Measurements from ENCODE around the gene TCEANC2.
"Not testable (repeated sequence)": the region's sequence is repeated elsewhere in the genome, so short reads cannot be mapped to it uniquely, and the experiment has no call there.

TCEANC2 gene

DNA sequence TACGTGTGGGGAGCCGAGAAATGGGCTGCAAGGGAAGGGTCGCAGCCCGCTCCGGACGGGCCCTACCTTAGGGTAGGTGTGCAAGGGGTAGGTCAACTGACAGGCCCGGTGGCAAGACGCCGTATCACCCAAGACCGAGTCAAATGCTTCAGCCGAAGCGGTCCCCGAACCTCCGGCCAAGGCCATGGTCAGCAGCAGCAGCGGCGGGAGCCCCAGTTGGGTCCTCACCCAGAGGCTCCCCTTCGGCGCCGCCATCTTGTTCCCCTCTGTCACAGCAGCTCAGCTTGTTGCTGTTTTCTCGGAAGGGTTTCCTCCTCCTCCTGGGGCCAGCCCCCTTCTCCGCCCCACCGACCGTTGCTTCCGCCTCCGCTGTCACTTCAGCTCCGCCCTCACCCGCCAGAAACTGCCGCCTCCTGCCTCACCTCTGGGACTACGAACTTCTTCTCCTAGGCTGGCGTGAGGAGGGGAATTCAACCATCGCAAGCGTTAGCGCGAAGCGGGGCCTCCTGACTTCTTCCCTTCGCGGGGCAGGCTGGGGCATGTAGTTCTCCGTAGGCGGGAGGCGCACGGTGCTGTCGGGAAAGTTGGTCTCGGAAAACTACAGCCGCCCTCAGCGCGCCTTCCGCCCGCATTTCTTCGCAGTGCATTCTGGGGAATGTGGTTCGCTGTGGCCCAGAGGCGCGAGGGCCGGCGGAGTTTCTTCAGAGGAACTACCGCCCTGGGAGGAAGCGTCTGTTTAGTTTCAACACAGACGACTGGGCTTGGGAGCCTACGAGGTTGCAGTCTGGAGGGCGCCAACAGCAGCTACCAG is at the start of gene TCEANC2, which contains the start of gene TMEM59:
TSS of gene TCEANC2 (plus strand) at position 675 of the 811 bp plus-strand sequence. CDS start 815 bp downstream, outside the sequence.
TSS of gene TMEM59 (minus strand) at position 271 of the 811 bp plus-strand sequence. CDS start at position 255, 16 bp downstream.
- DNase-seq = peak; percentile 91 to 99

DNA sequence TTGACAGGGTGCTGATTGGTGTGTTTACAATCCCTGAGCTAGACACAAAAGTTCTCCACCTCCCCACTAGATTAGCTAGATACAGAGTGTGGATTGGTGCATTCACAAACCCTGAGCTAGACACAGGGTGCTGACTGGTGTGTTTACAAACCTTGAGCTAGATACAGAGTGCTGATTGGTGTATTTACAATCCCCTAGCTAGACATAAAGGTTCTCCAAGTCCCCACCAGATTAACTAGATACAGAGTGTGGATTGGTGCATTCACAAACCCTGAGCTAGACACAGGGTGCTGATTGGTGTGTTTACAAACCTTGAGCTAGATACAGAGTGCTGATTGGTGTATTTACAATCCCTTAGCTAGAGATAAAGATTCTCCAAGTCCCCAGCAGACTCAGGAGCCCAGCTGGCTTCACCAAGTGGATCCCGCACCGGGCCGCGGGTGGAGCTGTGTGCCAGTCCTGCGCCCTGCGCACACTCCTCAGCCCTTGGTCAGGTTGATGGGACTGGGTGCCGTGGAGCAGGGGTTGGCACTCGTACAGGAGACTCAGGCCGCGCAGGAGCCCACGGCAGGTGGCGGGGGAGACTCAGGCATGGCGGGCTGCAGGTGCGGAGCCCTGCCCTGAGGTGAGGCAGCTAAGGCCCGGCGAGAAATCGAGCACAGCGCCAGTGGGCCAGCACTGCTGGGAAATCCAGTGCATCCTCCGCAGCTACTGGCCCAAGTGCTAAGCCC is 49.5 kb upstream of the TCEANC2 start:
- not testable (repeated sequence) for DNase-seq

DNA sequence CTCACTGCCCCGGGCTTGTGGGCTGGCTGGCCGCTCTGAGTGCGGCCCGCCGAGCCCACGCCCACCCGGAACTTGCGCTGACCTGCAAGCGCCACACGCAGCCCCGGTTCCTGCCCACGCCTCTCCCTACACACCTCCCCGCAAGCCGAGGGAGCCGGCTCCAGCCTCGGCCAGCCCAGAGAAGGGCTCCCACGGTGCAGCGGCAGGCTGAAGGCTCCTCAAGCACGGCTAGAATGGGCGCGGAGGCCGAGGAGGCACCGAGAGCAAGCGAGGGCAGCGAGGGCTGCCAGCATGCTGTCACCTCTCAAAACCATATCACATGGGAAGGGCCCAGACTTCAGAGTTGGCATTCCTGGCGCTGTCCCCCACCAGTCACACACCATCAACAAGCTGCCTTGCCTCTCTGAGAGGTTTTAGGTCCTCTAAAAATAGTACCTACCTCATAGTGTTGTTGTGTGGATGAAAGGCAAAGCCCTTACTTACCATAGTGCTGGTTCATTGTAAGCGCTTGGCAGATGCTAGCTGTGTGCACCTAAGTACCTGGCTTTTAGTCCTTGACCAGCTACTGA is 48.8 kb upstream of the TCEANC2 start:
- DNase-seq = no peak

DNA sequence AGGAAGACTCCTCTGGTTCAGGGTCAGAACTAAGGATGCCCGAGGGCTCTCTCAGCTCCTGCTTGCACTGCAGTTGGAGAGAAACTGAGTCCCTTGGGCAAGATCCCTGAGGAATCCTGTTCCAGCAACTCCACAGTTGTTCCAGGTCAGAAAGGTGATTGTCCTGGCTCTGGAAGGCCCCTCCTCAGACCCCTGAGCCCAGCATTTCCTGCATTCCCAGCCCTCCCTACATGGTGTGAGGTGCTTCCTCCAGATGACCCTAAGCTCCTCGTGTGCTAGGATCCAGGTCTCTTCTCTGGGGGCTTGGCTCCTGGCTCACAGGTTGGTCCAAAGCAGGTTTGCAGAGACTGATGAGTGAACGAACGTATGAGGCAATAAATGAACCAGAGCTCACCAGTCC is 46.9 kb upstream of the TCEANC2 start:
- no peak for DNase-seq

DNA sequence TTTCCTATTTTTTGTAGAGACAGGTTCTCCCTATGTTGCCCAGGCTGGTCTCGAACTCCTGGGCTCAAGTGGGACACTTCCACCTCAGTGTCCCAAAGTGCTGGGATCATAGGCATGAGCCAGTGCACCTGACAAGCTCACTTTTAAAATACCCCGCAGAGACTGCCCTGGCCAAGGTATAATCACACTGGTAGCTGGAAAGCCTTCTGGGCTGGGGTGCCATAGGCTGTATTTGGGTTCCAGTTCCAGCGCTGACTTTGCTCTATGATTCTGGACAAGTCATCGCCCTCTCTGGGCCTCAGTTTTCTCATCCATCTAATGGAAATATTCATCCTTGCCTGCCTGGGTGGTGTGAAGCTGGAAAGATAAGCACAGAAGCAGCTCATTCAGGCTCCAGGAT is 45.8 kb upstream of the TCEANC2 start:
- DNase-seq = no peak

DNA sequence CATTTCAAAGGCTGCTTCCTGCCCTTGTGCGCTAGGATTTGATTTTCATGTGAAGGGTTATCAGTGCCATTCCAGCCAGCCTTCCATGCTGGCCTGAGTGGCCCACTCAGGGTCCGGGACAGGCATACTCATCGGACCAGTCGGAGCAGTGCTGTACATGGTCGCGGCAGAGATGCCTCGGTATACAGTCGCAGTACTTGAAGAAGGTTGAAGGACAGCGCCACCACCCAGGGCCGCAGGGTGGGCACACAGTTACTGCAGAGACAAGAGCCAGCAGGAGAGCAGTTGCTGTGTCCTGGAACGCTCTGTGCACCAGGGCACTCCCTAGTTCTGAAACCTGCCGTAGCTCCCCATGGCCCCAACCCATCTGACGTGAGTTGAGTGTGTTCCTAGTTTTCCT is 44.5 kb upstream of the TCEANC2 start:
- DNase-seq = no peak

DNA sequence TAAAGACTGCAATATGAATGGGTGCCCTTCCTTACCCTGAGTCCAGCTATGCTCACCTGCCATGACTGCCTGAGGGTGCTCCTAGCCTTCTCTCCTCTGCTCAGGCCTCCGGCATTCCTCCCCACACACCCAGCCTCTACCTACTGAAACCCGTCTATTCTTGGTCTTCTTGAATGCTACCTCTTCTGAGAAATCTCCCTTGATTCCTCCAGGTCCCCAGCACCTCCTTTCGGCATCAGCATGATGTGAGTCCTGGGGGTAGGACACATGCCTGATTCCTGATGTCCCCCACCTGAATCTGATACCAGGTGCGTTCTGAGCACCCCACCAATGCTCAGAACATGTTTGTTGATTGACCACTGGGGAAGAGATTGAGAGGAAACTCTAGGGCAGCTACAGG is 44.0 kb upstream of the TCEANC2 start:
- DNase-seq = no peak

DNA sequence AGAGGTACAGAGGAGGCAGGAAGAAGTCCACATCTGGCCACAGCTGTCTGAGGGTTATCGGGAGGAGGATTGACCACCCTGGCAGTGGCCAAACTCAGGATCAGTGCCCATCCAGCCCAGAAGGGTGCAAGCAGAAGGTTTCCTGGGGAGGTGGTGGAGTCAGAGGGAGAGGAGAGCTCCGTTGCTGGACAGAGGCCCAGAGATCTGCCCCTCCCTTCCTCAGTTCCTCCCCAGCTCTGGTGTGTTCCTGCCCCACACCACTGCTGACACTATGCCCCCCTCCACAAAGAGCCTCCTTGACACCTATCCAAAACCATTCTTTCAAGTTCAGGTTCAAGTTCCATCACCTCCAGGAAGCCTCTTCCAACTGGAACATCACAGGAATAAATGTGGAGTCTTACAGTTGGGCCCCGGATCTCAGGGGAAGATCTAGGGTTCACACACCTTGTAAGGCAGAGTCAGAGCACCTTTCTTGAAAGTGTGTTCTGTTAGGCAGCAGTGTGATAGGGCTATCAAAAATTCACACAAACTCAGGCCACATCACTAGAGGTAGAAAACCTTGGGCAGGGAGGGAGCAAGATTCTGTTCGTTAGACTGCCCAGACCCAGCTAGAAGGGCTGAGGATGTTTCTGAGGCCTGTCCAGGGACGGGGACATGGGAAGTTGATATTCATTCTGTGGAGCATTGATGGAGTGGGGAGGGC is 42.8 kb upstream of the TCEANC2 start:
- no peak for DNase-seq

DNA sequence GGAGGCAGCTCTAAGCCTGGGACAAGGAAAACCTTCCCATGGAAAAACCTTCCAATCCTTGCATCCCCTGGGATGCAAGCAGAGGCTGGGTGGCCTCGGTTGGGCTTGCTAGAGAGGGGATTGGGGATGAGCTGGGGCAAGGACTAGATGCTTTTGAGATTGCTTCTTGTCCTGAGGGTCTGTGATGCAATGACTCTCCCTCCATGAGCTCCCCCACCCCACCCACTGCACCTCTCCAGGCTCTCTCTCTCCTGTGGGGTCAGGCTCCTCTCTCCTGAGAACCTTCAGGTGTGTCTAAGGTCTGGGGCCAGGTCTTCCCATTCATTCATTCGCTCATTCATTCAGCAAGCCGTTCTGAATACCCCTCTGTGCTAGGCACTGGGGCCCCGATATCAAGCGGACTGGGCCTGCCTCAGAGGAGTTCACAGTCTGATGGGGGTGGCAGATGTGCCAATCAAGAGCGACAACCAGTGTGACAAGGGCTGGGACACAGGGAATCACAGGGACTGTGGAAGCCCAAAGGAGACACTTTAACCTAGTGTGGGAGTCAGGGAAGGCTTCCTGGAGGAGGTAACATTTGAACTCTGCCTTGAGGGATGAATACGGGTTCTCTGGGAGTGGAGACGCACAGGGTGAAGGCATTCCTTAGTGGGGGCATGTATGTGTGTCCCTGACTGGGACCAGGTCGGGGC is 41.9 kb upstream of the TCEANC2 start:
- DNase-seq = no peak

DNA sequence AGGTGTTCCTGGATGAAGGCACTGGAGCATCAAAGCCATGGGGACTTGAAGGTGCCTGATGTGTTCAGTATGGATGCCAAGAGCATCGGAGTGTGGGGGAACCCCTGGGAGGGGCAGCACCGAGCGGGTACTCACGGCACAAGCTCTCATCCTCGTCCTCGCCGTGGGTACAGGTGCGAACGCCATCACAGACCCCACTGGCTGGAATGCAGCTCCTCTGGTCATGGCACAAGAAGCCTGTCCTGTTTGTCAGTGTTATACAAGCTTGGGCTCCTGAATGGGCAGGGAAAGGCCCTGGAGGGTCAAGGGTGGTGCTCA is 41.4 kb upstream of the TCEANC2 start:
- no peak for DNase-seq

DNA sequence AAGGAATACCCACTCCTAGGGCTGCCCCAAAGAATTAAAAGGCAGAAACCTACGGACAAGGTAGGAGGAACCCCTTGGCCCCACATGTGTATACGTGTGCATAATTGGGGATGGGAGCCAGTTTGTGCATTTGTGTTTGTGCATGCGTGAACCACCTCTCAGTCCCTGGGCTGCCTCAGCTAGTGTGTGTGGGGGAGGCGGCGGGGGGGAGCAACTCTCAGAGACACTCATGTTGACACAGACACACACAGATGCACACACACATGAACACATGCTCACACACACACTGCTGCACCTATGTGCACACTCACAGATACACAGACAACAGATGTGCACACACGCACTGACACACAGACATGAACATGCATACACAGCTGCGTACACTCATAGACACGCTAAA is 40.5 kb upstream of the TCEANC2 start:
- no peak for DNase-seq

DNA sequence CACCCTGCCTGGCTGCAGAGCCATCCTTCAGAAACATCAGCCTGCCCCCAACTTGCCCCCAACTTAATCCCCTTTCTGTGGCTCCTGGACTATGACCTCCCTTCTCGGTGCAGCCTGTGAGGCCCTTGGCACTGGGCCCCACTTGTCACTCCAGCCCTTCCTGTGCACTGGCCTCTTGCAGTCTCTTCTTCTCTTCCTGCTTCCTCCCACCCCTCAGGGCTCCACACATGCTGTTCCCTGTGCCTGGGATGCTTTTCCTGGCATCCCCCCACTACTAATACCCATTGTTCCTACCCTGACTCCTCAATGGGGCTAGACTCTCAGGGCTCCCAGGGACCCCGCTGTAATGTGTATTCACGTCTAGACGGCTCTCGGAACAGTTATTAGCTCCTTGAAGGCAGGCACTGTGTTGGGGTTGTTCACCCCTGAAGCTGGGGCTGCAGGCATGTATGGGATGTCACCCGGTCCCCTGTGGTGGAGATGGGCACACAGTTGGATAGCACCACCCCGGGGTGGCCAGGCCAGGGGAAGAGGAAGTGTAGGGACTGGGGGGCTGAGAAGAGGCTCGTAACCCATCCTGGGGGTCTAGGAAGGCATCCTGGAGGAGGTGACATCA is 39.9 kb upstream of the TCEANC2 start:
- no peak for DNase-seq

DNA sequence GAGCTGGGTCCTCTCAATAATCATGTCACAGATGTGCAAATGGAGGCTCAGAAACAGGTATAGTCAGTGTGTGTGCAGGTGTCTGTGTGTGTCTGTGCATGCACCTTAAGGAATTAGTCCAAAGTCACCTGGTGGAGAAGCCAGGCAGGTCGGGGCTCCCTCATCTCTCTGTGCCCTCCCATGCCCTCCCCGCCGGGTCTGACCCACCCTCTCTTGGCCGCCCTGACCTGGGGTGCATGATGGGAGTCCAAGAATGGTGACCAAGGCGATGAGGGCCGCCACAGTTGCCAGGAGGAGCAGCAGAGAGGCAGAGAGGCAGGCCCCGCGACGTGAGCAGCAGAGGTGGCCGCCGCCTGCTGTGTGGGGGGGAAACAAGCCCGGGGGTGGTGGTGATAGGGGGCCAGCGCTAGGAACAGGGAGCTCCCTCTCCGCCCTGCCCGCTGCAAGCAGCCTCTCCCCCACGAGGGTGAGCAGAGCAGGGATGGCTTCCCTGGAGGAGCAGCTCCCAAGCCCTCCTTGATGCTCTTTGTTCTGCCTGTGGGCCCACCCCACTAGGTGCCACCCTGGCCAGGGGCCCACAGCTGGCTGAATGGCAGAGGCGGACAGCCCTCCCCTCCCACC is 39.3 kb upstream of the TCEANC2 start:
- DNase-seq = no peak

DNA sequence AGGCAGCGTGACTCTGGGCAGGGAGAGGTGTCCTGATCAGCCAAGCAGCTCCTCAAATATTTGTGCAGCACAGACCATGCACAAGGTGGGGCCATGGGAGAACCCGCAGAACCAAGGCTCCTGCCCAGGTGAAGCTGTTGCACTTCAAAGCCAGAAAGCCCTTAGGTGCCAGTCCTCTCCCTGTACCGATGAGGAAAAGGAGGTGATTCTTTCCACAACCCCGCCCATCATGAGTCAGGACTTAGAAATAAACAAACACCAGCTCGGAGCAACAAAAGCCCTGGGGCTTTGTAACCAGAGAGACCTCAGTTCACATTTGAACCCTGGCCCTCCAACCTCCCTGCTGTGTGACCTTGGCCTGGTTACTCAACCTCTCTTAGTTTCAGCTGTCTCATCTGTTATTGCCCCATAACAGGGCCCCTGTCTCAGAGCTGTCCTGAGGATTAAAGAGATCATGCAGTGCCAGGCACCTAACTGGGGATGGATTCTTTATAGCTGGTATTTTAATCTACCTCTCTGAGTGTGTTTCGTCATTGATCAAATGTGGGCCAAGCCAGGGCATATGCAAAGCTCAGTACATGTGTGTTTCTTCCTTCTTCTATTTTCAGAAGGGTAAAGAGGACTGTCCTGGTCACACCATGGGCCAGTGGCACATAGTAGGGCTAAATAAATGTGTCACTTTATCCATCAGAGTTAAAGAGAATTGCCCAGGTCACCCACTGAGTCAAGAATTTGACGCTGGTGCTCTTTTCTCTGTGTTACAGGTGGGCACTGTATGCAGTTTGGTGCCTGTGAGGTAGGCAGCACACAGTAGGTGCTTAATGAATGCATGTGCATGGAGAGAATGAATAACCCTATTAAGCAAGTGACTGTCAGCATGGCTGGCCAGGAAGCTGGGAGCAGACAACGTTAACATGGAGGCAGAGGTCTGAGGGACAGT is 36.8 kb upstream of the TCEANC2 start:
- no peak for DNase-seq

DNA sequence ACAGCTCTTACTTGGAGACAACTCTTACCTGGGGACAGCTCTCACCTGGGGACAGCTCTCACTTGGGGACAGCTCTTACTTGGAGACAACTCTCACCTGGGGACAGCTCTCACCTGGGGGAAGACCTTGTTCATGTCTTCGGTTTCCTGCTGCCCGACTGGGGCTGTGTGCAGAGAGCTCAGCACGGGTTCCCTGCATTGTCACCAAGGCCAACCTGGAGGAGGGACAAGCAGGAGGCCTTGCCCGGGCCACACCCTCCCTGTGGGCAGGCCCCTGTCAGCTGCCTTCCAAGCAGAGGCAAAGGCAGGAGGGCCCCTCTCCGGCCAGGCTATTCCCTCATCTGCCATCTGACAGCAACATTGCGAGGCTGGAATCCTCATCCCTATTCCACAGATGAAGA is 35.4 kb upstream of the TCEANC2 start, which contains the start of gene LDLRAD1:
TSS of gene LDLRAD1 (minus strand) at position 208 of the 400 bp plus-strand sequence. CDS start at position 134, 74 bp downstream.
- DNase-seq = no peak

DNA sequence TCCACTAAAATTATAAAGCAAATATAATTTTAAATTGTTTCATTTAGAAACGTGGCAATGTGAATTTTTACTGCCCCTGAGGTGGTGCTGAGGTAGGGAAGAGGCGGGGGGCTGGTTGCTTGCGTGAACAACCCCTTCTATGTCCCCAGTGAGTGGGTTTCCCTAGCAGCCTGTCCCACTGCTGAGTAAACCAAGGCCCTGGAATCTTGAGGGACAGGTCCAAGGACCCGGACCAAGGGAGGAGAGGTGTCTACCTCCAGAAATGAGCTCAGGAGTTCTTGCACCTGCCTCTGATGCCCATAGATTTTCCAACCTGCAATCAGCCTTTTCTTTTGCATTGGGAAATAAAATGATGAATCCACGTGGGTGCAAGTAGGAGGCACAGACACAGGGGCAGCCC is 34.8 kb upstream of the TCEANC2 start:
- no peak for DNase-seq

DNA sequence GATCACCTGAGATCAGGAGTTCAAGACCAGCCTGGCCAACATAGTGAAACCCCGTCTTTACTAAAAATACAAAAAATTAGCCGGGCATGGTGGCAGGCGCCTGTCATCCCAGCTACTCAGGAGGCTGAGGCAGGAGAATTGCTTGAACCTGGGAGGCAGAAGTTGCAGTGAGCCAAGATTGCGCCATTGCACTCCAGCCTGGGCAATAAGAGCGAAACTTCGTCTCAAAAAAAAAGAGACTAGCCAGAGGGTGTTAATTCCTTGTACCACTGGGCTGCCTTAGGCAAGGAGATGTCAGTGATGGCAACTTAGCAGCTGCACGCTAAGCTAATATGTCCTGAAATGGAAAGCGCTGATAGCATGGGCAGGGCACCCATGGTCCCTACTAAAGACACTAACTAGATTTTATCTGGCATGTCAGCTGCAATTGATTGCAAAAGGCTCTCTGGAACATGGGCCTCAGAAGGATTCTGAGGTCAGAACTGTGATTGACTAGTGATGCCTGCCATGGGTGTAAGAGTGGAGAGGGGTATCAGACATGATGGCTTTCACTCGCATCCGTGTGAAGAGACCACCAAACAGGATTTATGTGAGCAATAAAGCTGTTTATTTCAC is 33.7 kb upstream of the TCEANC2 start:
- DNase-seq = not testable (repeated sequence)

DNA sequence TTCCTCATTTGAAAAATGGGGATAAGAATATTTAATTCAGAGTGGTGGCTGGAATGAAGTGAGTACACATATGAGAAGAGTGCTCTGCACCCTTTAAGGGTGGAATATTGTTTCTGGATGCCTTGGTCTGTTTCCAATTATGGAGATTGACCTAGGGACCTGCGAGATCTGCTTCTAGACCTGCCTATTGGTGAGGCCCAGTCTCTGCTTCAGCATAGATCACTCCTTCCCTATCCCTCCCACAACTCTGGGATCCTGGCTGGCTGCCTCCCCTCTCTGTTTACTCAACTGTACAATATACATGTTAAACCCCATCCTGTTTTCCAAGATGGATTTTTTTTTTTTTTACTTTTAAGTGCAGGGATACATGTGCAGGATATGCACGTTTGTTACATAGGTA is 29.1 kb upstream of the TCEANC2 start:
- no peak for DNase-seq

DNA sequence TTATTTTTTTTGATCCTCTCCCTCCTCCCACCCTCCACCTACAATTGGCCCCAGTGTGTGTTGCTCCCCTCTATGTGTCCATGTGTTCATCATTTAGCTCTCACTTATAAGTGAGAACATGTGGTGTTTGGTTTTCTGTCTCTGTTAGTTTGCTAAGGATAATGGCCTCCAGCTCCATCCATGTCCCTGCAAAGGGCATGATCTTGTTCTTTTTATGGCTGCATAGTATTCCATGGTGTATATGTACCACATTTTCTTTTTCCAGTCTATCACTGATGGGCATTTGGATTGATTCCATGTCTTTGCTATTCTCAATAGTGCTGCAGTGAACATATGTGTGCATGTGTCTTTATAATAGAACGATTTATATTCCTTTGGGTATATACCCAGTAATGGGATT is 28.6 kb upstream of the TCEANC2 start:
- DNase-seq = not testable (repeated sequence)

DNA sequence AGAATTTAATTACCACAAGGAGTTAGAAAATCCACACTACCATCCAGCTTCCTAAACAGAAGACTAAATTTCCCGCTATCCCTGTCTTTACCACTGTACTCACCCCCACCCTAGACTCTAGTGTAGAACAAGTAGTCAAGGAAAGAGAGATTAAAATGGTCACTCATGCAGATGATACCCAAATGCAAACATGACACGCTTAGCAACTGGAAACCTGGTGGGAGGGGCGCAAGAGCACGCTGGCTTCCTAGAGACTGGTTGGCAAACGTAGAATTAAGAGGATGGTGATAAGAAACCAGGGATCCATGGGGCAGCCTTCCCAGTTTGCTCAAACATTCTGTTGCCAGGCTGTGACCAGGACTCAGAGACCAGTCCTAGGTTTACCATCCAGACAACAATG is 25.6 kb upstream of the TCEANC2 start:
- no peak for DNase-seq
